Activated naive CD4-positive, alpha-beta T cell treated with Interleukin-2 at 50 U/mL for 16 hours (primary cell): ENCODE measurements around the gene PRG3.

ENCODE experiments used
- DNase-seq: peaks from one replicate; pipeline ENCODE4 v3.0.0-alpha.2; 2020

PRG3 gene

GRCh38 chr11:57335343-57336110, 45.4 kb downstream of the PRG3 start, which contains the start of gene SSRP1:
TSS of gene SSRP1 (minus strand) at chr11:57335892. CDS start at chr11:57335121, 771 bp downstream.
- peak; percentile 87 for DNase-seq

- no peak for DNase-seq
Observed at GRCh38 chr11:57335023-57335342, 46.0 kb downstream of the PRG3 start.

- DNase-seq, result no peak
Observed at GRCh38 chr11:57332694-57333440, 48.1 kb downstream of the PRG3 start.

GRCh38 chr11:57331720-57332119, 49.2 kb downstream of the PRG3 start:
- no peak for DNase-seq

GRCh38 chr11:57330029-57330428, 50.9 kb downstream of the PRG3 start:
- DNase-seq, result peak; percentile 14

- DNase-seq, result no peak
Observed at GRCh38 chr11:57327721-57328120, 53.2 kb downstream of the PRG3 start.
